GM21529 (cell line): Measurements from ENCODE around the gene P2RY14.
"Not testable (repeated sequence)": the region's sequence is repeated elsewhere in the genome, so short reads cannot be mapped to it uniquely, and the experiment has no call there.

Source experiments
- ATAC-seq: cut with Tn5 transposase; IDR thresholded peaks from one replicate; pipeline ENCODE4 v1.9.1; 2021; ENCODE audit not compliant: unreplicated experiment

The P2RY14 gene

GRCh38 chr3:151262871-151263525 lies 15.3 kb downstream of the P2RY14 start:
- ATAC-seq: no peak

DNA sequence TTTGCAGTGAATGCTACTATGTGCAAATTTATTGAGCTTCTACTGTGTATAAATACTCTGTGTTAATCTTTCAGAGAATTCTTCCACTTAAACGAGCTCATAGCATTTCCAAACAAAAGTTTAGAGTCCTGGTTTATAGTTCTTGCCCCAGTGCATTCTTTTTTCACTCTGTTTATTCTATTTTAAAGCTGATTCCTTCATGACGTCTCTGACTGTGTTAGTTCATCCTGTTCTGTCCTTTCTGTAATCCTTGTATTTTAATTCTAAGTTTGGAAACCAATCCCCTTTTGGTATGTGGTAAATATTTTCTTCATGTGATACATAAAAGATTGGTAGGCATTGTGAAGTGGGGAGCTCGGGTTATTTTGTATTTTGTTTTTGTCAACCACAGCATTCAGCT lies 18.7 kb downstream of the P2RY14 start:
- ATAC-seq: no peak

- ATAC-seq: no peak
These were observed 21.6 kb downstream of the P2RY14 start for GRCh38 chr3:151256749-151257148.

GRCh38 chr3:151248772-151249337 lies 29.5 kb downstream of the P2RY14 start:
- no peak for ATAC-seq

DNA sequence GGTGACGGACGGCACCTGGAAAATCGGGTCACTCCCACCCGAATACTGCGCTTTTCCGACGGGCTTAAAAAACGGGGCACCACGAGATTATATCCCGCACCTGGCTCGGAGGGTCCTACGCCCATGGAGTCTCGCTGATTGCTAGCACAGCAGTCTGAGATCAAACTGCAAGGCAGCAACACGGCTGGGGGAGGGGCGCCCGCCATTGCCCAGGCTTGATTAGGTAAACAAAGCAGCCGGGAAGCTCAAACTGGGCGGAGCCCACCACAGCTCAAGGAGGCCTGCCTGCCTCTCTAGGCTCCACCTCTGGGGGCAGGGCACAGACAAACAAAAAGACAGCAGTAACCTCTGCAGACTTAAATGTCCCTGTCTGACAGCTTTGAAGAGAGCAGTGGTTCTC lies 36.3 kb downstream of the P2RY14 start:
- ATAC-seq: not testable (repeated sequence)

DNA sequence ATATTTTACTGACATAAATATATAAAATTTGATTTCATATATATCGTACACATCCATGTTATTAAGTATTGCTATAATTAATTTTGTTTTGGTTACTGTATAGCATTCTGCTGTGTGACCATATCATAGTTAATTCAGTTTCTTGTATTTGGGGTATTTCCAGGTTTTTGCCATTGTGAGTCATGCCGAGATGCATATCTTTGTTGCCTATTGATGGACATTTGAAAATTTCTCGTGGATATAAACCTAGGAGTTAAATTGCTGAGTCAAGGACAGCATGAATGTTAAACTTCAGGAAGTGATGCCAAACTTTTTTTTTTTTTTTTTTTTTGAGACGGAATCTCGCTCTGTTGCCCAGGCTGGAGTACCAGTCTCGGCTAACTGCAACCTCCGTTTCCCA lies 41.6 kb downstream of the P2RY14 start:
- no peak for ATAC-seq

DNA sequence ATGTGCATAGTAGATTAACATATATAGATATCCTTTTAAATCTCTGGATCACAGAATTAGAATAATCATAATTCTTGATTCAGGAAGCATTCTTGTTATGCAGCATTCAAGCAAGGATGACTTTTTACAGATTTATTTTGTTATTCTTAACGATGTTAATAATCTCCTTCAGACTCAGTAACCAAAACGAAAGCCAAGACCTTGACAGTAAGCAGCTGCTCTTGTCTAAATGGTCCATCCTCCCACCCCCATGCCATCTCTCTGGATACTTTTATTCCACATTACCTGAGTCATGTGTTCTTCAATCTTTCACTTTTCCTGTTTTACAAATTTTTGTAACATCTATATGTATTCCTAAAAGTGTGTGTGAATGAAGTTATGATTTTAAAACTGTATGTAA lies 42.0 kb downstream of the P2RY14 start:
- no peak for ATAC-seq

DNA sequence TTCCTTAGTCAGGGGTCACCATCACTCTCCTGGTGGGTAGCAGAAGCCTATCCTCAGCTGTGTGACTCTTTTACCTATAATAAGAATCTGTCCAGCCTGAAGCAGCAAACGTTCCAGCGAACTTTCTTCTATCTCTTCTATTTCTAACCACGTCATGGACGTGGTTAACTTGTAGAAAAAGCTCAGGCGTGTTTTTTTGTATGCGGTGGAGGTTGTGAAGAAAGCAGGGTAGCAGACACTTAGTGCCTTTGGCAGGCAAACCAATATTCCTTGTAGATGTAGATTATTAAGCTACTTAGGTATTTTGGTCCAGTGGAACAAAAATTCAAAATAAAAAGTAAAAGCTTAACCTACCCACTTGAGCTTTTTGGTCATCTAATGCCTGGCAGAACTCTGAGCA lies 43.5 kb downstream of the P2RY14 start:
- ATAC-seq: no peak

DNA sequence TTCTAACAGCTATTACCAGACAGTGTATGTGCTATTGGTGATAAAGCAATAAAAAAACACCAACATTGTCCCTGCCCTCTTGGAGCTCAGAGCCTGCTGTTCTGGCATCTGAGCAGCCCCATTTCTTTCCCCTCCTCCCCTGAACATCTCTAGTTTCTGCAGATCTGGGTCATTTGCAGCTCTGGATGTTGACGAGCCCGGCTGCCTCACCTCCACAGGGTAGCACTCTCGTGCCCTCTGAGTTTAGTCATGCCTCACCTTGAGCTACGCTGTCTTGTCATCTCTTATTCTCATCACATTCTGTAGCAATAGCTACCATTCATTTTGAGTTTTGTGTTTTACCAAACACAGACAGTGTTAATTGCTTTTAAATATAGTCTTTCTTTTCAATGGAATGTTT lies 45.4 kb downstream of the P2RY14 start:
- no peak for ATAC-seq

DNA sequence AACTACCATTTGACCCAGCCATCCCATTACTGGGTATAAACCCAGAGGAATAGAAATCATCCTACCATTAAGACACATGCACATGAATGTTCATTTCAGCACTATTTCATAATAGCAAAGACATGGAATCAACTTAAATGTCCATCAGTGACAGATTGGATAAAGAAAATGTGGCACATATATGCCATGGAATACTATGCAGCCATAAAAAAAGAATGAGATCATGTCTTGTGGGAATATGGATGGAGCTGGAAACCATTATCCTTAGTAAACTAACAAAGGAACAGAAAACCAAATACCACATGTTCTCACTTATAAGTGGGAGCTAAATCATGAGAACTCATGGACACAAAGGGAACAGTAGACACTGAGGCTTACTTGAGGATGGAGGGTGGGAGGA lies 45.9 kb downstream of the P2RY14 start:
- ATAC-seq: not testable (repeated sequence)

GRCh38 chr3:151230646-151231045 lies 47.7 kb downstream of the P2RY14 start:
- ATAC-seq: peak; percentile 54

GRCh38 chr3:151228666-151229040 lies 49.7 kb downstream of the P2RY14 start:
- ATAC-seq: no peak

- peak; percentile 88 for ATAC-seq
These were observed 50.3 kb downstream of the P2RY14 start for GRCh38 chr3:151227807-151228665.

GRCh38 chr3:151227266-151227806 lies 51.0 kb downstream of the P2RY14 start:
- ATAC-seq: peak; percentile 11

- ATAC-seq: no peak
These were observed 51.5 kb downstream of the P2RY14 start for GRCh38 chr3:151226825-151227224.

DNA sequence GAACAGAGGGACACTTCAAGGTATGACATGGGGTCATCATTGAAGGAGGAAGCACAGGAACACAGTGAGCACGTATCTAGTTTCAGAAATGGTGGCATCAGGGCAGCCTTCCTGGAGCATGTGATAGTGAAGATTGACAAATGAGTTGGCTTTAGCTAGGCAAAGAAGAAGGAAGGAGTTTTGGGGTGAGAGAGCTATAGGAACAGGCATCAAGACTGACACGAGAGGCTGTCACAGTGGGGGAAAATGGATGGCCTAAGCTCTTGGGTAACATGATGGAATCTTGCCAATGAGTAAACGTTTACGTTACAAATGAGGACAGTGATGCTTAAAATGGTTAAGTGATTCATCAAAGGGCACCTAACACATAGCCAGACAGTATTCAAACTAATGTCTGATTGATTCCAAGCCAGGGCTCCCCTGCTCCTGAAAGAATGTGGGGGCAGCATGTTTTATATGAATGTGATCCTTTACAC lies 52.2 kb downstream of the P2RY14 start:
- ATAC-seq: no peak

DNA sequence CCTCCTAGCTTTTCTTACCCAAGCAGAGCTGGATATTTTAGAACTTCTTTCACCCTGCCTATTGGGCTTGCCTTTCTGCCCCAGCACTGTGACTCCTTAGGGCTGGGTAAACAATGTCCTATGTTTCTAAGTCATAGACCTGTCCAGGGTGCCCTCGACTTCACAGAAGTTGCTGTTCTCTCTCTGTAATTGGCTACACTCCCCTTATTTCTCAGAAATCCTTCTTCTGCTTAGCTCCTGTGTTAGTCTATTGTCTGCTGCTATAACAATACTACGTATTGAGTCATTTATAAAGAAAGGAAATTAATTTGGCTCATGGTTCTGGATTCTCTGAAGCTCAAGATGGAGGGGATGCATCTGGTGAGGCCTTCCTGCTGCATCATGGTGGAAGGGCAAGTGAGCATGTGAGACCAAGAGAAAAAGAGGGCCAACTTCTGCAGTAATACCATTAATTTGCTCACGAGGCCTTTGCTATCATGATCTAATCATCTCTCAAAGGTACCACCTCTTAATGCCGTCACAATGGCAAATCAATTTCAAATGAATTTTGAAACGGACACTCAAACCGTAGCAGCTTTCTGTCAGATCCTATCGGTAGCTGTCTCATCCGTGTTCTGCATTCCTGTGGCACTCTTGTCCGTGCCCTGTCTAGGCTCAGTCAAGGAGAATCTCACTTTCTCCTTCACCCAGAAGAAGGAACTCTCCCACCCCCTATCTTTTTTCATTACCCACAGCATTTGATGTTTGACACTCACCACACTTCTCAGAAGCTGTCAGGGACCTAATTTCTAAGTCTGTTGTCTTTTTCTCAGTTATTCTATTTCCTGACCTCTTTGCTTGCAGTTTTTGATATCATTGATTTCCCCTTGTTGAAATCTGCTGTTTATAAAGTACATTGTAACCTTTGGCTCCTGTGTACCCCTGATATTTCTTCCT lies 53.0 kb downstream of the P2RY14 start:
- no peak for ATAC-seq

DNA sequence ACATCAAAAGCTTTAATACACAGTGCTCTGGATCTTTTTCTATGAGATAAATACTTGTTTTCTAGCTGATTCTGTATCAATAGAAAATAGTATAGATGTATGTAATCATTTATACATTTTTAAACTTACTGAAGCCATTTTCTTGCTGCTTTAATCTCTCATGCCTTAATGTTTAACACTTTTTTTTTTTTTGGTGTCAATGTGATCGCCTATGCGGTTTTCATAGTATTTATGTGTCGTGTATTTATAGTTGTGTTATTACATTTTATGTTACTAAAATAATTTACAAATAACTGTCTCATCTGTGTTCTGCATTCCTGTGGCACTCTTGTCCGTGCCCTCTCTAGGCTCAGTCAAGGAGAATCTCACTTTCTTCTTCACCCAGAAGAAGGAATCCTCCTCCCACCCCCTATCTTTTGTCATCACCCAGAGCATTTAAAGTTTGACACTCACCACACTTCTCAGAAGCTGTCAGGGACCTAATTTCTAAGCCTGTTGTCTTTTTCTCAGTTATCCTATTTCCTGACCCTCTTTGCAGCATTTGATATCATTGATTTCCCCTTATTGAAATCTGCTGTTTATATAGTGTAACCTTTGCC lies 54.0 kb downstream of the P2RY14 start:
- ATAC-seq: no peak

GRCh38 chr3:151219056-151219455 lies 59.3 kb downstream of the P2RY14 start:
- ATAC-seq: no peak

DNA sequence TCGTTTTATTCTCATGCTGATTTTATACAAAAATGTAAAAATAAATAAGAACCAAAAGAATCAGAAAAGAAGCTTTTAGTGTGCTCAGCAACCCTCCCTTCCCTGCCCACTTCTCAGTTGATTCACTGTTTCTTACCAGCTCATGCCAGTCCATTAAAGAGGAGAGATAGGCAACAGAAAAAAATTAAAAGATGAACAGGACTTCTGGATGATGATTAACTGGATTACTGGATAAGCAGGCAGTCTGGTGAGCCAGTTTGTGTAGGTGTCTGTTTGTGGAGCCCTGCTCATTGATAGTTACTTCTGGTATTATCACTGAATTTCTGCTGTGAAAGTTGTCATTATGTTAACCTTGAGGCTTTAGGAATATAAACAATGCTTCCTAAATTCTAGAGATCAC lies 60.2 kb downstream of the P2RY14 start:
- no peak for ATAC-seq
